GM19035 (cell line): ENCODE measurements around the gene DRGX.

Experiments
- ATAC-seq: cut with Tn5 transposase; IDR thresholded peaks from one replicate; pipeline ENCODE4 v1.9.1; 2021; ENCODE audit not compliant: unreplicated experiment

Gene DRGX

DNA sequence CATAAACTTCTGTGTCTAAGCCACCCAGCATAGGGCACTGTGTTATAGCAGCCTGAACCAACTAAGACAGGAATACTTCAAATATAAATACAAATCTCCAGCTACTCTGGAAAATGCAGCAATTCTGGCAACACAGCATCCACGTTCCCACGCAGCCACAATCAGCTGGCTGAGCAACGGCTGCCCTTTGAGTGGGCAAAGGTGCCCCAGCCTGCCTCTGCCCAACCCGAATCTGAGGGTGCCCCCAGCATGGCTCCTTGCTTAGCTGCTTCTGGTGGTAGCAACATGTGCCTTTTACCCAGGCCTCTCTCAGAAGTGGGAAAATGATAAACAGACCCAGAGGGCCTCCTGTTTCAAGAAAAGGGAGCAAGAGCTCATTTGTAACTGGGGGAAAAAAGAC lies 12.0 kb downstream of the DRGX start:
- no peak for ATAC-seq

DNA sequence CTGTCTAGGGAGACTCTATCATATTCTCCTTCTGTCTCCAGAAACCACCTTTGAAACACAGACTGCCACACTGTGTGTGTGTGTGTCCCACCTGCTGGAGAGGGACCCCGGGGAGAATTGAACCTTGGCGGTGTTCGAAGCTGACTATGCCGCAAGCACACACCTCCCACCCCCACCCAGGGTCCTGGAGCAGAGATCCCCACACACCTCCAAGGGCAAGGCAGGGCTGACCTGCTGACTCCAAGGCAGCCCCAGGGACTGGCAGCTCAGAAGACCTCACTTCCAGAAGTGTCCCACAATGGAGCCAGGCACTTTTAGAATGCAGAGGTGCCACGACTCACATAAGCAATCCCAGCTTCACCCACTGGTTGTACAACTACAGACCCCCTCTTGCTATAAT lies 13.1 kb downstream of the DRGX start:
- no peak for ATAC-seq

DNA sequence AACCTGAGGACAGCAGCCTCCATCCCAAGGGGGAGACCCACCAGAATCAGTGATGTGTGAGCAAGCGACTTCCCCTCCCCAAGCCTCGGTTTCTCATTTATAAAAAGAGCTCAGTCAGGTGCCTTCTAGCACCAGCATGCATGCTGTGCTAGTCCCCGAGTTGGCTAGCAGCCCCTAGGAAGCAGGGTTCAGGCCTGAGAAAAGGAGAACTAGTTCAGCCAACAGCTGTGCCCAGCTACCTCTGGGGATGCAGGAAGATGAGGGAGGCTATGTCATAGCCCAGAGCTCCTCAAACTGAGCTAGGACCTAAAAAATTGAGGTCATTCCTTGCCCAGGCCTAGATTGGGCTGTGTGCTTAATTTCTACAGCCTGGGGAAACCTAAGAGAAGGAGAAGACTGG lies 13.7 kb downstream of the DRGX start:
- no peak for ATAC-seq

DNA sequence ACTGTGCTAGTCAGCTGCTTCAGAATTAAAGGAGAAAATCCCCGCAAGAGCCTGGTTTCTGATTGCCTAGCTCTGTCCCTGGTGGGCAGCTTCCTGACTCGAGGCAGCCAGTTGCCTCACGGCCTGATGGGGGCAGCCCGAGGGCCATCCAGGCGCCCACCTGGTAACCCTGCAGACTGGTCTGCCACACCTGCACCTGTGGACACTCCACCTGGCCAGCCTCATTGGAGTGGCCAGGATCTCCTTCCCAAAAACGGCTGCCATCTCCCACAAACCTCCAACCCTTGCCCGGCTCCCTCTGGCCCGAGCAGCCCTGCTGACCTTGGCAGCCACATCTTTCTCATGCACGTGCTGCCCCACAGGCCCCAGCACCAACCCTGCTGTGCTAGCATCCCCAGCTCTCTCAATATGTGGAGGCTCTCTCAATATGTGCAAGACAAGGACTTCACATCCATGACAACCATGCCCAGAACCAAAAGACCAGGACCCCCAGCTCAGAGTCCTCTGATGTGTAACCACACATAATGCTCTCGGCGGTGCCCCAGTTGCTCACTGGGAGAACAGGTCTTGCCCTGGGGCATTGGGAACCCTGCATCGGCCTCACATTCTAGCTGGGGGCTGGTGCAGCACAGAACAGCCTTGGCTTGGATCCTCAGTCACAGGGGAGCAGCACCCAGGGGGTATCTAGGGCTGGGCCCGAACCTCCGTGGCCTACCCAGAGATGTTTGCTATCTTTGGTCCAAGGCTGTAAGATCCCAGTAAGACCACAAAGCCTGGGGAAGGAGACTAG lies 14.6 kb downstream of the DRGX start:
- no peak for ATAC-seq

DNA sequence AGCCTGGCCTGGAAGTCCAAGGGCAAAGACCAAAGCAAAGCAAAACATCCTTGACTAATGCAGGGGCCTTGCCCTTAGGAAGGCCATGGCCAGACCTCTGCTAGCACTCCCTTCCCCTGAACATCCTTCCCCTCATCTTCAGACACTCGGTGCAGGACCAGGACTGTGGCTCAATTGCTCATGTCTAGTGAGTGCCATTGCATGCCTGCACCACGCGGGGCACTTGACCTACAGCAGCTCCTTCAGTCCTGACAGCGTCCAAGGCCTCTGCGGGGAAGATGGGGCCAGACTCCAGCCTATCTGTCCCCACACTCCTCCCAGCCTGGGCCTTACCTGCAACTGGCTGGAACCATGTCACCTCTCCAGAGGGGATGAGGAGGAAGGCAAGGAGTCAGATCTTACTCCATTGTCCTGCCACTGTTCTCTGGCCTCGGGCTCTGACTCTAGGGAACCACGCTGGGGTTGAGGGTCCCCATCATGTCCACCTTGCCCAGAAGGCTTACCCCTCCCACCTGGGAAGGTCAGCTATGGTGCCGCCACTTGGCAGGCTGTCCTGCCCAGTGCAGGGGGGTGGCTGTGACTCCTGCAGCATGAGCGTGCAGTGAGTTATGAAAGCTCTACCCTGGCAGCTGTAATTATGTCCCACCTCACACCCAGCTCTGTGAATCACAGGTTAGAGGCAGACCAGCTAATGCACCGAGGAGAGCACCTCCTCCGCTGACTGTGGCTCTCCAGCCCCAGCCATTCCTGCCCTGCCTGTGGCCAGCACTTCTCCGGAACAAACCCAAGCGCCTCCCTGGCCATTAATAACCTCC lies 16.1 kb downstream of the DRGX start:
- no peak for ATAC-seq

DNA sequence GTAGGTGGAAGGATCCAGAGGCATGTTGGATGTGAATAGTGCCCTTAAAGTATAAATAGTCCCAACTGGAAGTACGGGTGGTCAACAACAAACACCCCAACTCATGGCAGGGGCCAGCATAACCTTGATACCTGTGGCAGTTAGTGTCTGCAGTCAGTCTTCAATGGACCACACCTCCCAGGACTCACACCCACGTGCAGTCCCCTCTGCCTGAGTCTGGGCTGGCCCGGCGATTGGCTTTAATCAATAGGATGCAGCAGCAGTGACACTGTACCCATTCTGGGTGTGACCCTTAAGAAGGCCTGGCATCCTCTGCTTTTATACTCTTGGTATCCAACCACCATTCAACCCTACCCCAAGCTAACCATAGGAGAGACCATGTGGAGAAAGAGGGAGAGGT lies 18.6 kb downstream of the DRGX start:
- no peak for ATAC-seq

DNA sequence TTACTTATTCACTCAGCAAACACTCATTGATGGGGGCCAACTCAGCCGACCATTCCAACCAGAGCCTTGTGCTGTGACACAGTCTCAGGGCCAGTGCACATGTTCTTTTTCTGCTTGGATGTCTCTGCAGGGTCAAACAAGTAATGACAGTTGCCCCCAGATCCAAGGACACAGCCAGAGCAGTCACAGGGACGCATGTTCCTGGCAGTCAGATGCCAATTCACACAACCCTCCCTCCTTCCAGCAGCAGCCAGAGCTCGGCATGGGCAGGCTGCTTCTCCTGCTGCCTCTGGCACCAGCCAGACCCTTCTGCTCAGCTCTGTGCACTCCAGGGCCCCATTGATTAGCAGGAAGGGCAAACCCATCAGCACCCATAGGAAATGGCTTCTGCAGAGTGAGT lies 20.3 kb downstream of the DRGX start:
- ATAC-seq: no peak

DNA sequence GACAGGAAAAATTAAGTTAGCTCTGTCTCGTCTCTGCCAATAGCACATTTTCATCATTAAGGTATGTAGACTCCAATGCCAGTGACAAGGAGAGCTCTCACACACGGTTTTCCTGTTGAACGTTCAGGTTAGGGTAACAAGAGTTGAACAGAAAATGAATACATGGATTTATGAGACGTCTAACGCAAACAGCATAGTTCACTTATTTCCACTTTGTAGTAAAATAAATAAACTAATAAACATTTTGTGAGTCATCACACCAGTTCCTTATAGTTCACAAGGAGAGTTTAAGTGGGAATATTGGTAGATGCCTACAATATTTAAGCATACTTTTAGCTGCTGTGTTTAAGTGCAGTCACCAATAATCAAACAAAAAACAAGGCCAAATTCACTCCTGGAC lies 21.1 kb downstream of the DRGX start:
- ATAC-seq: no peak

DNA sequence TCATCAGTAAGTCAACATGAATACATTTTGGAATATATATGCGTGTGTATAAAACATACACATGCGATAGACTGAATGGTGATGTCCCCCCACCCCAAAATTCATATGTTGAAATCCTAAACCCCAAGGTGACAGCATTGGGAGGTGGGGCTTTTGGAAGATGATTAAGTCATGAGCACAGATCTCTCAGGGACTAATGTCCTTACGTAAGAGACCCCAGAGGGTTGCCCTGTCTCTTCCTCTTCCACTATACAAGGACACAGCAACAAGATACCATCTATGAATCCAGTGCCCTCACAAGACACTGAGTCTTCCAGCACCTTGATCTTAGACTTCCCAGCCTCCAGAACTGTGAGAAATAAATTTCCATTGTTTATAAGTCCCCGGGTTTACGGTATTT lies 22.5 kb downstream of the DRGX start:
- ATAC-seq: no peak

DNA sequence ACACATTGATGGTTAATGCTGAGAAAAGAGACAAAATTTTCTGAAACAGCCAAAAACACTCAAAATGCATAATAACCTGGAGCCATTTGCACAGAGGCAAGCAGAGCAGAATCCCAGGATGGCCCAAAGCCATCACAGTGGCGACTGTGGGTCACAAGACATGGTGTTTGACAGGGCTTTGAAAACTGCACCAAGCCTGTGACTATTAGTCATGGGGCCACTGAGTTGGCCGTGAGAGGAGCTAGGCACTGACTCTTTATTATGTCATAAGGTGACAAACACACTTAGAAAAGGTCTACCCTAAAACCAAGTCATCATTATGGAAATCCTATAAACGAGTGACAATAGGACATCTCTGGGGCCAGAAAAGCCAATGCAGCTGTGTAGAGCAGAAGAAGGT lies 23.9 kb downstream of the DRGX start:
- ATAC-seq: no peak

DNA sequence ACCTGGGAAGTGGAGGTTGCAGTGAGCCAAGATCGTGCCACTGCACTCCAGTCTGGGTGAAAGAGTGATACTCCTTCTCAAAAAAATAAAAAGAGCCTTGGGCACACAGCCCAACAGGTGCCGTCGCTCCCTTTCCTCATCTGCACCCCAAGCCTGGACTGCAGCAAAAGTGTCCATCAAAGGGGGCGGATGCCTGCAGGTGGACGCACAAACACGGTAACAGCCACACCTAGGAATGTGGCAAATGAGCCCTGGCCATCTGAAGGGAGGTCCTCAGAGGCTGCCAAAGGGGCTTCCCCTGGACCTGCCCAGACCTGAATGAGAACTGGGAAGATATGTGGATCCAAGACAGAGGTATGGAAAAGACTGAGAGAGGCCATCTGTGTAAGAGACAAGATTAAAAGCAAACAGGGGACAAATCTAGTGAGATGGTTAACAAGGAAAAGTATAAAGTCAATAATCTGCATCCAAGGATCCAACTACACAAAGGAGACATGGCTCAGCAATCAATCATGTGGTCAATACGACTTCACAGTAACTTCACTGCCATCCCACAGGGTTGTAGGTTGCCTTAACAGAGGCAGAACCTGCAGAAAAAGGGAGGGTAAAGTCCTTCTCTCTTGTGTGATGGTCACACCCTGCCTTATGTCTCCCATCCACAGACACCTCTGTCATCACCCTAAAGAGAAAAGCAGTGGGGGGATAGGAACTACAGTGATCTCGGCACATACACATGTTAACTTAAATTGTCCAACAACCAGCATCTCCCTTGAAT lies 25.4 kb downstream of the DRGX start:
- ATAC-seq: no peak

DNA sequence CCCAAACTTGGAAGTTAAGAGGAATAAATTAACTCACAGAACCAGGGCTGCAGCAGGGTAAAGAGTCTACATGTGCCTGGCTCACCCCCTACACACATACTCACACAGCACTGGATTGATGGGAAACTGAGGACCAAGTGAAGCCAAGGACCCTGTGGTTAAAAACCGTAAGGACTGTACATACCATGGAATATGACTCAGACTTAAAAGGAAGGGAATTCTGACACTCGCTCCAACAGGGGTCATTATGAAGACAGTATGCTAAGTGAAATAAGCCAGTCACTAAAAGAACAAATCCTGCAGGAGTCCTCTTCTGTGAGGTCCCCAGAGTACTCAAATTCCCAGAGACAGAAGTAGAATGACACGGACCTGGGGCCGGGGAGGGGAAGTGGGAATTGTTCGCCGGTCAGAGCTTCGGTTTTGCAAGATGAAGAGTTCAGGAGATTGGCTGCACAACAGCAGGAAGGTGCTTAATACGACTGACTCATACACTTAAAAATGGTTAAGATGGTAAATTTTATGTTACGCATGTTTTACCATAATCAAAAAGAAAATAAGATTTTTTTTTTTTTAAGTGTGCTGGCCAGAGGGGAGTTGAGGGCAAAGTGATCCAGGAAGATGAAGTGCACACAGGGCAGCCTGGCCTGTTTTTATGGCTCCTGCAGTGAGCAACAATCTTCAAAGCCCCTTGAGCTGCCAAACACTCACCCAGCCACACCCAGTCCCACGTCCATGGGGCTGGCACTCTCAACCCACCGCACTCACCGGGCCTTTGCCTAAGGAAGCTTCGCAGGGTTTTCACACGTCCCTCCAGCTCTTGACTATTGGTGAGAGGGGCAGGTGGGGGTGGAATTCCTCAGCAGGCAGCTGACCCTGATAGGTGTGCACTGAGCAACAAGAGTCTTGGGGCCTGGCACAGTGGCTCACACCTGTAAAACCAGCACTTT lies 26.4 kb downstream of the DRGX start:
- ATAC-seq: no peak

DNA sequence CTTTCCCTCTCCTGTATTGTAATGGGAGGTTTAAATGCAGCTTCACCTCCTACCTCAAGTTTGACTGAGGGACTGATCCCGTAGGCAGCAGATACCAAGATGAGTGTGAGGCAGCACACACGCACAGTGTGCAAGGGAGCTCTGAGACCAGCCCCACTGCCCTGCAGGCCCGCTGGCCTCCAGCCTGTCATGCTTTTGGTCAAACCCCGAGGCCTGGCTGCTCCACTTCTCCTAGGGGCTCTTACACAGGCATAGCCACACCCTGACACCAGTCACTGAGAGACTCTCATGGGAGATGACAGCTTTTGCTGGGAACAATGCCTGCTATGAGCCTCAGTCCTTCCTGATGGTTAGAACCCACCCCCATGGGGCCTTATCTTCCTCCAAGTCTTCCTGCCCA lies 27.6 kb downstream of the DRGX start:
- no peak for ATAC-seq

DNA sequence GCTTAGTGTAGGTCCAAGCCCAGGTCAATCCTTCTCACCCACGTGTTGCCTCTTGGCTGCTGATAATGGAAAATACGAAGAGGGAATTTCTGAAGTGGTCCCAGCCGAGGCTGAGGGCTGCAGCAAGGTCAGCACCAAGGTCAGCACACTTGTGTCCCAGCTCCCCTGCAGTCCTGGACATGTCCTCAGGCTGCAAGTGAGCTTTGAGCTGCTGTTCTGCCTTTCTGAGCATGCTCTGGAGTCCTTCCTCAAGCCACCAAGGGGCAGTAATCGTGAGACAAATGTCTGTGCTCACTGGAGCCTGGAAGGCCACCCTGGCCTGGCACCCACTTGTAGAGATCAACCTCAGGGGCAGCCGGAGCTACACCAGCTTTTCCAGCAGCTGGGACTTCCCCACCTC lies 28.3 kb downstream of the DRGX start:
- no peak for ATAC-seq

DNA sequence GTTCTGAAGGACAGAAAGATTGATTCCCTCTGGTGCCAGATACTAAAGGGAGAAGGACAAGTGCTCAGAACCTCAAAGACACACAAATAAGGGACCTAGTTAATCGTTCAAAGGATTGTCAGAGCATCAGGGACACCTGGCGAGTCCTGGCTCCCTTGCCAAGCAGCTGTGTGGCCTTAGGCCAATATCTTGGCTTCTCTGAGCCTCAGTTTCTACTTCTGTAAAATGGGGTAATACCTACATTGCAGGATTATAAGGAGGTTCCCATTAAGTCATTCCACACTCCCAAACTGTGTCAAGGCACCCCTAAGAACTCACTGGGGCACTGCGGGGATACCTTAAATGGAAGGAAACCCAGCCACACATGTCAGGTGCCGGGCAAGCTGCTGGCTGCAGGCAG lies 29.4 kb downstream of the DRGX start:
- ATAC-seq: no peak

DNA sequence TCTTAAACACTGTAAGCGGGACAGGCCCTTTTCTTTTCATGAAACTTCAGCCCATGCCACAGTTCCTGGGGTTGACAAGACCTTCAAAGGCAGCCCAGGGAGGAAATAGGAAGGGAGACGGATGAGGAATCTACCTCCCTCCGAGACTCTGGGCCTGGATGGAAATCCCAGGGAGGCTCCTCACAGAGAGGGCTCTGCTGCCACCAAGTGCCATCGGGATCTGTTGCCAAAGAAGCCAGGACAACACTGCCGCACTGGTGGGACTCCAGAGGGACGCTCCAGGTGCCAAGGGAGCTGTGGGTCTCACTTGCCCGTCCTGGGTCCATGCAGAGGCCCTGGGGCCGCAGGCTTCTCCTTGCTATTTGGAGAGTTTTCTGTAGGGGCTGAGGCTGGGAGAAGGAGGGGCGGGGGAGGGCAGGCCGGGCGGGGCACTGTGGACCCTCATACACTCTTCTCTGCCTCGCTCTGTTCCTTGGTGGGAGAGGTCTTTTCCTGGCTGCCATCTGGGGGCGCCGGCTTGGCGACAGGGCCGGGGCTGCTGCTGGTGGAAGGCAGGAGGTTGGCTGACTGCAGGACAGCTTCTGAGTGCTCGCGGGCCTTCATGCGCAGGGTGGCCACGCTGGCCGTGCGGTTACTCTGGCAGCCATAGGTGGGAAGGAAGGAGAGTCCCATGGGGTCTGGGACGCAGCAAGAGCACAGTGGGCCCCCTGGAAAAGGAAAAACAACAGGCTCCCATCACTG lies 30.0 kb downstream of the DRGX start:
- ATAC-seq: no peak

DNA sequence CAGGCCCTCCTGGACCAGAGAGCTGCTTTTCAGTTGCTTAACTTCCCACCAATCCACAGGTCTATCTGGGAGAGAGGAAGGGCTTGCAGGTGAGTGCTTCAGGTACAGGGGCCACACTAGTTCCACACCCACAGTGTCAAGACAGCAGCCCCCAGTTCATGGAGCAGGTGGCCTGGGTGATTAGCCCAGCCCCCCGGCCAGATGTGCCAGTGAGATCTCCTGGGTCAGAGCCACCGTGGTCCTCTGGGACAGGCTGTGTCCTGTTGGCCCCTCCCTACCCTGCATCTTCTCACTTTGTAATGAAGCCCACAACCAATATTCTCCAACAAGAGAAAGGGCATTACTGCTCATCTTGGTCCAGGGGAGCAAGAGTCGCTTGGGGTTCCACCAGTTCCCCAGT lies 30.6 kb downstream of the DRGX start:
- ATAC-seq: no peak

DNA sequence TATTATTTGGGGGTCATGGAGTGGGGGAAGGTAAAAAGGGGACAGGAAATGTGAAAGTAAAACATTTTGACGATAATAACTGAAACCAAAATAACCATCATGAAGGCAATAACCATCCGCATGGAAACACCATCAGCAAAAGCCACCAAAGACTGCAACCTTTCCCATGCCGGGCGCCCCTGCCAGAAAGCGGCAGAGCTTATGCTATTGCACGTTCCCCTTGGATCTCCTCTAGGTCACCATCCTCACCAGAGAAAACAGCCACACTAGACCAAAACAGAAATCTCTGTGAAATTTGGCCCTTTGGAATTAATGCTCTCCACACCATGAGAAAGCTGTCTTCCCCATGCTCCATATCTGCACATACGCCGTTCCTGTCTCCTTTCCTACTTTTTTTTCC lies 31.1 kb downstream of the DRGX start:
- no peak for ATAC-seq

DNA sequence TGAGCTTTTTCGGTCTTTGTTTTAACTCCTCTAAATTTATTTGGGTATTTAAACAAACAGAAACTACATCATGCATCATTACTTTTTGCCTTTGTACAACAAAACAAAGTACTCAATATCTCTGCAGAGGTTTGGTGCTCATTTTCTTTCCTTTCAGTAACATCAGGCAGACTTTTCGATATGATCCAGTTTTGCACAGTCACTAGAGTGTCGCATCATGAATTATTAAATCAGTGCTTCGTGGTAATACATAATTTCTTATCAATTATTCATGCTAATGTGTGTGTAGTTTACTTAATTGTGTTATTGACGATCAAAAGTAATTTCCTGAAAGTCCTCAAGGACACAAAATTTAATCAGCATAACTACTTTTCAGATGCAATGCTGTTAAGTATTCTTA lies 31.8 kb downstream of the DRGX start:
- no peak for ATAC-seq
